Dedifferentiated amniotic fluid mesenchymal stem cell (primary cell): ENCODE data around the gene MISP3.
A peak's percentile ranks its signal among the peaks of the same experiment; 100 is the strongest.

Experiments used
- DNase-seq: peaks from one replicate; pipeline ENCODE4 v3.0.0-alpha.2; 2016; ENCODE audit errors: extremely low spot score

Gene MISP3

GRCh38 chr19:14080887-14081796, 8.6 kb downstream of the MISP3 start:
- DNase-seq = peak; percentile 99

GRCh38 chr19:14081797-14082674, 9.4 kb downstream of the MISP3 start:
- no peak for DNase-seq

- DNase-seq = no peak
These were observed 10.0 kb downstream of the MISP3 start for GRCh38 chr19:14082675-14082960.

GRCh38 chr19:14085309-14085995, 12.9 kb downstream of the MISP3 start, which contains the start of gene C19orf67:
TSS of gene C19orf67 (minus strand) at chr19:14085783. CDS start at chr19:14085627, 156 bp downstream.
- DNase-seq = no peak

- DNase-seq = no peak
These were observed 13.5 kb downstream of the MISP3 start for GRCh38 chr19:14086098-14086497.

- DNase-seq = no peak
These were observed 16.2 kb downstream of the MISP3 start for GRCh38 chr19:14088634-14089411.

GRCh38 chr19:14089412-14089661, 16.8 kb downstream of the MISP3 start:
- no peak for DNase-seq

GRCh38 chr19:14089662-14090508, 17.3 kb downstream of the MISP3 start:
- peak; percentile 44 for DNase-seq

GRCh38 chr19:14090509-14091080, 18.0 kb downstream of the MISP3 start, which contains the start of gene SAMD1:
TSS of gene SAMD1 (minus strand) at chr19:14090751.
- peak; percentile 74 for DNase-seq

GRCh38 chr19:14091081-14091812, 18.7 kb downstream of the MISP3 start:
- DNase-seq = peak; percentile 19

- no peak for DNase-seq
These were observed 19.4 kb downstream of the MISP3 start for GRCh38 chr19:14091813-14092462.

GRCh38 chr19:14093117-14093823, 20.7 kb downstream of the MISP3 start:
- no peak for DNase-seq

- DNase-seq = no peak
These were observed 22.3 kb downstream of the MISP3 start for GRCh38 chr19:14094854-14095253.

GRCh38 chr19:14096272-14096992, 23.8 kb downstream of the MISP3 start:
- DNase-seq = no peak

GRCh38 chr19:14097532-14098151, 25.1 kb downstream of the MISP3 start:
- DNase-seq = no peak

- no peak for DNase-seq
These were observed 28.5 kb downstream of the MISP3 start for GRCh38 chr19:14101003-14101545.

- no peak for DNase-seq
These were observed 29.6 kb downstream of the MISP3 start for GRCh38 chr19:14102102-14102696.
